H9 (cell line): ENCODE results near the gene MEI4. TPM values are rescaled to one million over a fixed set of nuclear protein-coding genes. Genes with fewer than 3 reads are reported as not detected.

Experiments
- DNase-seq: peaks from one replicate; pipeline ENCODE4 v3.0.0-alpha.2; 2017
- H2AFZ ChIP-seq: one replicate; pipeline ENCODE4 v1.6.1; 2013; ENCODE audit warnings: mild to moderate bottlenecking, low read length, control low read depth, moderate library complexity
- H2AK5ac ChIP-seq: 2 replicates; pipeline ENCODE4 v1.6.1; 2013; ENCODE audit warnings: low read length, control low read depth, mixed read lengths; ENCODE audit not compliant: insufficient read length
- H2BK120ac ChIP-seq: one replicate; pipeline ENCODE4 v1.6.1; 2013; ENCODE audit warnings: low read depth, mild to moderate bottlenecking, low read length, control low read depth, inconsistent platforms; ENCODE audit not compliant: poor library complexity, severe bottlenecking
- H2BK12ac ChIP-seq: 2 replicates; pipeline ENCODE4 v1.6.1; 2013; ENCODE audit warnings: low read length, control low read depth, mixed read lengths, low read depth; ENCODE audit not compliant: insufficient read length
- H2BK15ac ChIP-seq: 2 replicates; pipeline ENCODE4 v1.6.1; 2013; ENCODE audit warnings: low read depth, low read length, control low read depth
- H2BK20ac ChIP-seq: one replicate; pipeline ENCODE4 v1.6.1; 2013; ENCODE audit warnings: low read depth, mild to moderate bottlenecking, low read length, control low read depth, inconsistent platforms; ENCODE audit not compliant: poor library complexity, severe bottlenecking
- H2BK5ac ChIP-seq: 2 replicates; pipeline ENCODE4 v1.6.1; 2013; ENCODE audit warnings: low read length, control low read depth, mixed read lengths; ENCODE audit not compliant: insufficient read length
- H3K14ac ChIP-seq: 2 replicates; pipeline ENCODE4 v1.6.1; 2013; ENCODE audit warnings: low read length, control low read depth; ENCODE audit not compliant: insufficient read depth
- H3K18ac ChIP-seq: 2 replicates; pipeline ENCODE4 v1.6.1; 2013; ENCODE audit warnings: low read depth, mild to moderate bottlenecking, mixed read lengths, low read length, control low read depth; ENCODE audit not compliant: insufficient read length
- H3K23ac ChIP-seq: 2 replicates; pipeline ENCODE4 v1.6.1; 2013; ENCODE audit warnings: low read length, control low read depth, mixed read lengths, low read depth; ENCODE audit not compliant: insufficient read length
- H3K23me2 ChIP-seq: 2 replicates; pipeline ENCODE4 v1.6.1; 2013; ENCODE audit warnings: low read depth, mild to moderate bottlenecking, mixed read lengths, low read length, control low read depth; ENCODE audit not compliant: insufficient read length, poor library complexity, severe bottlenecking
- H3K27ac ChIP-seq: 2 replicates; pipeline ENCODE4 v1.5.1; 2013; ENCODE audit warnings: low read length, control low read depth, mixed read lengths, low read depth; ENCODE audit not compliant: insufficient read length
- H3K27me3 ChIP-seq: 2 replicates; pipeline ENCODE4 v1.6.1; 2013; ENCODE audit warnings: low read length, control low read depth, inconsistent platforms; ENCODE audit not compliant: insufficient read depth
- H3K4ac ChIP-seq: 2 replicates; pipeline ENCODE4 v1.6.1; 2013; ENCODE audit warnings: low read depth, mild to moderate bottlenecking, control low read depth, inconsistent platforms, low read length, moderate library complexity
- H3K4me1 ChIP-seq: 2 replicates; pipeline ENCODE4 v1.6.1; 2013; ENCODE audit warnings: low read length, control low read depth, inconsistent platforms; ENCODE audit not compliant: insufficient read depth
- H3K4me2 ChIP-seq: 2 replicates; pipeline ENCODE4 v1.6.1; 2013; ENCODE audit warnings: low read length, control low read depth, mixed read lengths; ENCODE audit not compliant: insufficient read length, insufficient read depth
- H3K56ac ChIP-seq: 2 replicates; pipeline ENCODE4 v1.6.1; 2013; ENCODE audit warnings: low read depth, mild to moderate bottlenecking, mixed read lengths, low read length, control low read depth; ENCODE audit not compliant: insufficient read length
- H3K79me1 ChIP-seq: 2 replicates; pipeline ENCODE4 v1.6.1; 2013; ENCODE audit warnings: low read depth, mild to moderate bottlenecking, moderate library complexity, low read length, control low read depth, inconsistent platforms; ENCODE audit not compliant: insufficient read depth, poor library complexity, severe bottlenecking
- H3K79me2 ChIP-seq: 2 replicates; pipeline ENCODE4 v1.6.1; 2013; ENCODE audit warnings: low read length, control low read depth, inconsistent platforms; ENCODE audit not compliant: insufficient read depth
- H3K9ac ChIP-seq: 2 replicates; pipeline ENCODE4 v1.6.1; 2013; ENCODE audit warnings: low read length, control low read depth, mixed read lengths; ENCODE audit not compliant: insufficient read length; ENCODE audit errors: extremely low read depth
- H3K9me3 ChIP-seq: one replicate; pipeline ENCODE4 v1.6.1; 2013; ENCODE audit warnings: low read depth, low read length, inconsistent platforms; ENCODE audit not compliant: control insufficient read depth
- H3T11ph ChIP-seq: one replicate; pipeline ENCODE4 v1.6.1; 2013; ENCODE audit warnings: mild to moderate bottlenecking, low read length, control low read depth, inconsistent platforms
- H4K20me1 ChIP-seq: one replicate; pipeline ENCODE4 v1.6.1; 2013; ENCODE audit not compliant: control insufficient read depth, insufficient read length, insufficient read depth
- H4K5ac ChIP-seq: 2 replicates; pipeline ENCODE4 v1.6.1; 2013; ENCODE audit warnings: low read depth, mild to moderate bottlenecking, mixed read lengths, low read length, control low read depth; ENCODE audit not compliant: insufficient read length
- H4K8ac ChIP-seq: replicated peaks from 2 replicates; pipeline ENCODE4 v1.6.1; 2013; ENCODE audit warnings: low read length, control low read depth, mixed read lengths, low read depth; ENCODE audit not compliant: insufficient read length
- H4K91ac ChIP-seq: 2 replicates; pipeline ENCODE4 v1.6.1; 2013; ENCODE audit warnings: low read depth, mild to moderate bottlenecking, moderate library complexity, mixed read lengths, low read length, control low read depth; ENCODE audit not compliant: insufficient read length
- H3K27ac Mint-ChIP-seq, 3 experiments: 2 replicates in 2 of 3; 3 replicates in 1 of 3; pipeline ENCODE4 v1.8.0; 2020 to 2021; ENCODE audit warnings: mixed read lengths in 3 of 3, mild to moderate bottlenecking in 1 of 3, moderate library complexity in 1 of 3
- H3K27me3 Mint-ChIP-seq: 2 replicates; pipeline ENCODE4 v1.8.0; 2021; ENCODE audit warnings: low read depth, mild to moderate bottlenecking, moderate library complexity, mixed read lengths
- H3K36me3 Mint-ChIP-seq, 3 experiments: 2 replicates in 2 of 3; 3 replicates in 1 of 3; pipeline ENCODE4 v1.8.0; 2020 to 2021; ENCODE audit warnings: low read depth in 3 of 3, mixed read lengths in 3 of 3; ENCODE audit not compliant: insufficient read depth in 1 of 3
- H3K4me1 Mint-ChIP-seq, 2 experiments: 2 replicates each; pipeline ENCODE4 v1.8.0; 2020; ENCODE audit warnings: mixed read lengths in 2 of 2
- H3K4me3 Mint-ChIP-seq, 2 experiments: 2 replicates in 1 of 2; 3 replicates in 1 of 2; pipeline ENCODE4 v1.8.0; 2020 to 2021; ENCODE audit warnings: mild to moderate bottlenecking in 2 of 2, mixed read lengths in 2 of 2, moderate library complexity in 1 of 2
- H3K9me3 Mint-ChIP-seq, 2 experiments: 2 replicates in 1 of 2; 3 replicates in 1 of 2; pipeline ENCODE4 v1.8.0; 2020; ENCODE audit warnings: mild to moderate bottlenecking in 2 of 2, mixed read lengths in 2 of 2, moderate library complexity in 1 of 2
- WGBS: extraction: QIAGEN DNeasy Blood & Tissue Kit; methylation state at CpG from one replicate; pipeline ENCODE4 v1.1.7; 2013; ENCODE audit warnings: missing lambda C conversion rate, low lambda C conversion rate, mixed read lengths; ENCODE audit not compliant: insufficient read length; ENCODE audit errors: extremely low coverage; 5-methylcytosine and 5-hydroxymethylcytosine counted together
- total RNA-seq: library from RNA; stranded (reverse); gene quantifications from 2 replicates; pipeline ENCODE4 v1.2.1, GENCODE V29; 2021
- TF ChIP-seq, protein P1 (sequence below): fragments of 200-600 bp; sonication (generic); conservative IDR thresholded peaks from 3 replicates; pipeline ENCODE4 v1.8.0; 2021; ENCODE audit warnings: antibody characterized with exemption, mild to moderate bottlenecking

The MEI4 gene
- total RNA-seq, 1 experiment from 2014 or later = 0.55 TPM

DNA sequence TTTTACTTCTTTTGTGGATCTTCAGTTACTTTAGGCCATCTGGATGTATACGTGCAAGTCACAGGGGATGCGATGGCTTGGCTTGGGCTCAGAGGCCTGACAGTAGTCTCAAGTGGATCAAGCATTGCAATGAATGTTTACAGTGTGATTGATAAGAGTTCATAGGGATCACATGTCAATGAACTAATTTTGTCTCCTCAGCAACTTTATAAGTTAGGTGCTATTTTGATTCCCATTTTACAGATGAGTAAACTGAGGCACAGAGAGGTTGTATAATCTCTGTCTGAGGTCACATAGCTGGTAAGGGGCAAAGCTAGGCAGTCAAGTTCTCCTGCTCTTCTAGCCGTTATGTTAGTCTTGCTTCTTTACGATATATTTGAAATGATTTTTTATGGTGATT, 13.5 kb downstream of the MEI4 start:
- Histone ChIP-seq H3K4me1 (no peaks in the 10 kb centered on the region), H3K79me1 (no peaks in the 10 kb centered on the region), H3K4me2 (no peak overlapping the region), H3K14ac (no peak overlapping the region), H3T11ph (no peak overlapping the region), H3K9me3 (no peaks in the 10 kb centered on the region), H3K79me2 (no peaks in the 10 kb centered on the region), H3K23me2 (no peaks in the 10 kb centered on the region), H2BK12ac (no peak overlapping the region), H2AFZ (no peak overlapping the region), H4K20me1 (no peaks in the 10 kb centered on the region), H3K56ac (no peak overlapping the region), H3K4ac (no peak overlapping the region), H4K91ac (no peak overlapping the region), H4K5ac (no peak overlapping the region), H3K23ac (no peak overlapping the region), H4K8ac (no peak overlapping the region), H3K9ac (no peak overlapping the region), H2AK5ac (no peak overlapping the region), H2BK120ac (no peak overlapping the region), H2BK20ac (no peak overlapping the region), H3K27ac (no peak overlapping the region), H3K18ac (no peak overlapping the region), H2BK5ac (no peak overlapping the region), H3K27me3 (no peaks in the 10 kb centered on the region), H2BK15ac (no peak overlapping the region)
- TF ChIP-seq, protein P1, sequence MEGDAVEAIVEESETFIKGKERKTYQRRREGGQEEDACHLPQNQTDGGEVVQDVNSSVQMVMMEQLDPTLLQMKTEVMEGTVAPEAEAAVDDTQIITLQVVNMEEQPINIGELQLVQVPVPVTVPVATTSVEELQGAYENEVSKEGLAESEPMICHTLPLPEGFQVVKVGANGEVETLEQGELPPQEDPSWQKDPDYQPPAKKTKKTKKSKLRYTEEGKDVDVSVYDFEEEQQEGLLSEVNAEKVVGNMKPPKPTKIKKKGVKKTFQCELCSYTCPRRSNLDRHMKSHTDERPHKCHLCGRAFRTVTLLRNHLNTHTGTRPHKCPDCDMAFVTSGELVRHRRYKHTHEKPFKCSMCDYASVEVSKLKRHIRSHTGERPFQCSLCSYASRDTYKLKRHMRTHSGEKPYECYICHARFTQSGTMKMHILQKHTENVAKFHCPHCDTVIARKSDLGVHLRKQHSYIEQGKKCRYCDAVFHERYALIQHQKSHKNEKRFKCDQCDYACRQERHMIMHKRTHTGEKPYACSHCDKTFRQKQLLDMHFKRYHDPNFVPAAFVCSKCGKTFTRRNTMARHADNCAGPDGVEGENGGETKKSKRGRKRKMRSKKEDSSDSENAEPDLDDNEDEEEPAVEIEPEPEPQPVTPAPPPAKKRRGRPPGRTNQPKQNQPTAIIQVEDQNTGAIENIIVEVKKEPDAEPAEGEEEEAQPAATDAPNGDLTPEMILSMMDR = no peak
- peaks cover 0 to 3% of the 10 kb centered on the region in 2 experiments; a peak in 2 of 4 replicates for H3K4me1 Mint-ChIP-seq
- no CpG with 5 or more reads among the region's 4 CpGs for WGBS
- H3K4me3 Mint-ChIP-seq = no peak overlapping the region
- no peaks in the 10 kb centered on the region; the same call in 1 of the 2 replicates for H3K27me3 Mint-ChIP-seq
- H3K9me3 Mint-ChIP-seq = no peaks in the 10 kb centered on the region; a peak in 1 of 5 replicates
- no peaks in the 10 kb centered on the region; a peak in 1 of 7 replicates for H3K36me3 Mint-ChIP-seq
- no peak overlapping the region for H3K27ac Mint-ChIP-seq
- no peak for DNase-seq
